Osteocyte (in vitro differentiated cells): ENCODE measurements around the gene KATNIP. TPM values are rescaled to one million over a fixed set of nuclear protein-coding genes. Genes with fewer than 3 reads are reported as not detected.
A peak's percentile ranks its signal among the peaks of the same experiment; 100 is the strongest.

ENCODE experiments used
- DNase-seq: peaks from one replicate; pipeline ENCODE4 v3.0.0; 2021; ENCODE audit warnings: mixed read lengths; ENCODE audit not compliant: unreplicated experiment; ENCODE audit errors: extremely low spot score
- H3K27ac Mint-ChIP-seq: one replicate; pipeline ENCODE4 v1.8.0; 2021; ENCODE audit warnings: mild to moderate bottlenecking, mixed read lengths; ENCODE audit not compliant: unreplicated experiment
- H3K27me3 Mint-ChIP-seq: one replicate; pipeline ENCODE4 v1.8.0; 2021; ENCODE audit warnings: mixed read lengths; ENCODE audit not compliant: unreplicated experiment
- H3K36me3 Mint-ChIP-seq: one replicate; pipeline ENCODE4 v1.8.0; 2021; ENCODE audit warnings: mixed read lengths; ENCODE audit not compliant: unreplicated experiment
- H3K4me1 Mint-ChIP-seq: one replicate; pipeline ENCODE4 v1.8.0; 2021; ENCODE audit warnings: mixed read lengths; ENCODE audit not compliant: unreplicated experiment
- H3K4me3 Mint-ChIP-seq: one replicate; pipeline ENCODE4 v1.8.0; 2021; ENCODE audit warnings: mild to moderate bottlenecking, moderate library complexity, mixed read lengths; ENCODE audit not compliant: unreplicated experiment
- H3K9me3 Mint-ChIP-seq: one replicate; pipeline ENCODE4 v1.8.0; 2021; ENCODE audit warnings: mixed read lengths; ENCODE audit not compliant: unreplicated experiment
- total RNA-seq: library from RNA; stranded (reverse); gene quantifications from 2 replicates; pipeline ENCODE4 v1.2.1, GENCODE V29; 2021
- TF ChIP-seq, protein P1 (sequence below): fragments of 200-600 bp; sonication (generic); IDR thresholded peaks from 2 replicates; pipeline ENCODE4 v1.5.0; 2021; ENCODE audit warnings: antibody characterized with exemption, mild to moderate bottlenecking, moderate library complexity

KATNIP gene
- total RNA-seq, 1 donor from 2014 or later: 30.0 TPM

DNA sequence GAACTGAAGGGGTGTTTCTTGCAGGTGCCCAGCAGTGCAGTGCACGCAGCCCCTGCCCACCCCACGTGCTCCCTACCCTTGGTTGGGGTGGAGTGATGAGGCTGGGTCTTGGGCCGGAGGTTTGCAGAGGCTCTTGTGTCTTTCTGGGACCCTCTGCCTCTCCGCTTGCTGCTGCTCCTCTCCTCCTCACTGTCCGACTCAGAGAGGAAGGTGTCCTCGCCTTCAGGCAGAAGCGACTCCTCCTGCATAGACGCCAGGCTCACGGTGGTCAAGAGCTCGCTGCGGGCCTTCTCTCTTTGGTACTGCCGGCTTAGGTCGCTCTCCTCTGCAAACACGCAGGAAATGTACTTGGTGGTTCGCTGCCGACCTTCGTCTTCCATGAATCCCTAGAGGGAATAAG lies 43.2 kb upstream of the KATNIP start:
- Mint-ChIP-seq H3K36me3 (peaks cover 56% of the 10 kb centered on the region), H3K9me3 (no peaks in the 10 kb centered on the region), H3K4me3 (no peak overlapping the region), H3K27me3 (no peaks in the 10 kb centered on the region), H3K4me1 (peaks cover 9% of the 10 kb centered on the region), H3K27ac (no peak overlapping the region)
- DNase-seq: no peak
- TF ChIP-seq, protein P1, sequence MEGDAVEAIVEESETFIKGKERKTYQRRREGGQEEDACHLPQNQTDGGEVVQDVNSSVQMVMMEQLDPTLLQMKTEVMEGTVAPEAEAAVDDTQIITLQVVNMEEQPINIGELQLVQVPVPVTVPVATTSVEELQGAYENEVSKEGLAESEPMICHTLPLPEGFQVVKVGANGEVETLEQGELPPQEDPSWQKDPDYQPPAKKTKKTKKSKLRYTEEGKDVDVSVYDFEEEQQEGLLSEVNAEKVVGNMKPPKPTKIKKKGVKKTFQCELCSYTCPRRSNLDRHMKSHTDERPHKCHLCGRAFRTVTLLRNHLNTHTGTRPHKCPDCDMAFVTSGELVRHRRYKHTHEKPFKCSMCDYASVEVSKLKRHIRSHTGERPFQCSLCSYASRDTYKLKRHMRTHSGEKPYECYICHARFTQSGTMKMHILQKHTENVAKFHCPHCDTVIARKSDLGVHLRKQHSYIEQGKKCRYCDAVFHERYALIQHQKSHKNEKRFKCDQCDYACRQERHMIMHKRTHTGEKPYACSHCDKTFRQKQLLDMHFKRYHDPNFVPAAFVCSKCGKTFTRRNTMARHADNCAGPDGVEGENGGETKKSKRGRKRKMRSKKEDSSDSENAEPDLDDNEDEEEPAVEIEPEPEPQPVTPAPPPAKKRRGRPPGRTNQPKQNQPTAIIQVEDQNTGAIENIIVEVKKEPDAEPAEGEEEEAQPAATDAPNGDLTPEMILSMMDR: no peak

DNA sequence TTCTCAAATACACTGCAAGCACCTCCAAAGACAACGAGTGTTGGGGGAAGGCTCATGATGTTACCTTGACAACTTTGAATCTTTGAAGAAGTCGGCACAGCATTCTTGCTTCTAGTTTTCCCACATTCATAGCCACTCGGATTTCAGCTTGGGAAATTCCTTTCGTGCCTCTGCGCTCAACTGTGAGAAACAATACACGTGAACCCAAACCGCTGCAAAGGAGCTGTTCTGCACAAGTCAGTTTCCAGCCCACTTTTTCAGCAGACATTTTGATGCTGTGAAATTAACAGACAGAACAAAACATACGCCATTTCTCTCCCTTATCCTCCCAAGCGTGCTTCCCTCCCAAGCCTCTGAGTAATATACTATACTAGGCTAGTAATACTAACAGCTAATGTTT lies 41.5 kb upstream of the KATNIP start:
- Mint-ChIP-seq H3K27ac (no peak overlapping the region), H3K36me3 (peaks cover 50% of the 10 kb centered on the region), H3K9me3 (no peaks in the 10 kb centered on the region), H3K4me1 (peaks cover 7% of the 10 kb centered on the region), H3K27me3 (no peaks in the 10 kb centered on the region), H3K4me3 (no peak overlapping the region)
- TF ChIP-seq, protein P1: no peak
- DNase-seq: no peak

DNA sequence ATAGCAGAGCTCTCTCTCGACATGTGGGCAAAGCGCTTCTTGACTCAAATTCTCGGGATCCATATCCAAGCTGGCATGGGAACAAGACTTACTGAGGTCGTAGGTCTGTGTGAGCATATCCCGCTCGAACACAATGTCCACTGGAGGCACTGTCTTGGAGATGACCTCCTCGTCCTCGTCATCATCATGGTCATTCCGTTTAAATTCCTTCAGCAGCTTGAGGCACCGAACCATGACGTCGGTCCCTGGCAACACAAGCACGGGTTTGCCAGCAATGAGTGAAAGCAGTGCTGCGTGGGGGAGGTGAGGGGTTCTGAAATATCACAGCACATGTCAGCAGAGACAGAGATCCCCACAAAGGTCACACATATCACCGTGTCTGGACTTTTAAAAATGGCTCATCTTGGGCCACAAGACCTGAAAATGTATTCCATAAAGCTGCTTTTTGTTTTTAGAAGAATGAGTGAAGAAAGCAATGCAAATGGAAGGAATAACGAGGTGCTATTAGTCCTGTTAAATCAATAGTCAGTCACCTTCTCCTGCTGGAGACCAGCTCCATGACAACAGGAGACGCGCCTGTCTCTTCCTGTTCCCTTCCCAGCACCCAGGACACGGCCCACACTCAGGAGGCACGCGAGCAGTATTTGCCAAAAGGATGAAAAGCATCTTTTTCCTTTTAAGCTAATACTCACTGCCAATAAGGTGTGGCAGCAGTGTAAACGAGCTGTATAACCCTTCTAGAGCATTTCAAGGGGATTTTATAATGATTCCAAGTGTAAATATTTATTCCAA lies 38.1 kb upstream of the KATNIP start:
- no peak overlapping the region for H3K4me3 Mint-ChIP-seq
- no peak overlapping the region for H3K27ac Mint-ChIP-seq
- no peak for DNase-seq

DNA sequence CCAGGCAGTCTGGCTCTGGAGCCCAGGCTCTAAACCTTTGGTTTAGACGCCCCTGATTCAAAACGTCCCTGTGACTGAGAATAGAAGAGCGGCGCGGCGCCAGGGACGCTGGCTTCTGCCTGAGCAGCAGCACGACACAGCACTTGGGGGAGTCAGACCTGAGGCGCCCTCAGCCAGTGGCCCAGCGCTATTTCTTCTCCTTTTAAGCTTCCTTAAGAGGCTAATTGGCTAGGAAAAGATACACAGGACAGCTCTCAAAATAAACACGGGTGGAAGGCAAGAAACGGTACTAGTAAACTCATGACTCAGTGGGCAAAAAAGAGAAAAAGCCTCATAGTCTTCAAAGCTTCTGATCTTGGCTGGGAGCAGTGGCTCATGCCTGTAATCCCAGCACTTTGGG lies 35.1 kb upstream of the KATNIP start:
- TF ChIP-seq, protein P1: no peak
- Mint-ChIP-seq H3K4me3 (no peak overlapping the region), H3K27ac (no peak overlapping the region), H3K36me3 (peaks cover 39% of the 10 kb centered on the region), H3K4me1 (peaks cover 2% of the 10 kb centered on the region), H3K27me3 (no peaks in the 10 kb centered on the region), H3K9me3 (no peaks in the 10 kb centered on the region)
- DNase-seq: no peak

More for the DNA sequence above, 38.1 kb upstream of the KATNIP start:
- H3K4me1 Mint-ChIP-seq: no peaks in the 10 kb centered on the region
- peaks cover 34% of the 10 kb centered on the region for H3K36me3 Mint-ChIP-seq
- H3K27me3 Mint-ChIP-seq: no peaks in the 10 kb centered on the region
- H3K9me3 Mint-ChIP-seq: no peaks in the 10 kb centered on the region
- TF ChIP-seq, protein P1: no peak

DNA sequence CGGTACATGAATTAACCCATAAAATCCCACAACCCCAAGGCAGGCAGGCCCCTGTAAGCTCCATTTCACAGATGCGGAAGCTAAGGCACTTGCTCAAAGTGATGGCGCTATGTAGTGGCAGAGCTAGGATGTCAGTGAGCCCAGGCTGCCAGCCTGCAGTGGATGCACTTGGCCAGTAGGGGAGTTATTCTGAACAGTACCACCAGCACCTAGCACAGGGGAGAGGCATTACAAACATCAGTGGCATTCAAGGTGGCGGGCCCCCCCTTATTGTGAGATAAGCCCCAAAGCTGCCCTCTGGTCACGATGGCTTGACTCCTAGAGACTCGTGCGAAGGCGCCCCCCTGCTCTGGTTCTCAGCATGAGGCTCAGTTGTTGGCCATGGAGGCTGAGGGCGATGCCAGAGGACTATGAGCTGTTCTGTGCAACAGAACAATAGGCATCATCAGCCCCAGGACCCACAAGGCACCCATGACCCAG lies 34.0 kb upstream of the KATNIP start:
- Mint-ChIP-seq H3K27me3 (no peaks in the 10 kb centered on the region), H3K4me1 (peaks cover 2% of the 10 kb centered on the region), H3K36me3 (peaks cover 40% of the 10 kb centered on the region), H3K4me3 (no peak overlapping the region), H3K27ac (no peak overlapping the region), H3K9me3 (no peaks in the 10 kb centered on the region)
- TF ChIP-seq, protein P1: peak; percentile 54
- DNase-seq: no peak
